ENCODE data around the gene SLC22A14. TPM values are rescaled to one million over a fixed set of nuclear protein-coding genes. Genes with fewer than 3 reads are reported as not detected.

SLC22A14 gene
- total RNA-seq, 1 donor from 2014 or later, result not detected

GRCh38 chr3:38365469-38366062, 83.5 kb downstream of the SLC22A14 start:
- intact Hi-C loops (cut with micrococcal nuclease), result no loop called here
- Mint-ChIP-seq H3K36me3 (ENCODE audit: low read depth) (peaks cover 30% of the 10 kb centered on the region), H3K9me3 (no peaks in the 10 kb centered on the region)

GRCh38 chr3:38366082-38366481, 84.0 kb downstream of the SLC22A14 start:
- intact Hi-C loops (cut with micrococcal nuclease), result no loop called here
- Mint-ChIP-seq H3K36me3 (ENCODE audit: low read depth) (peaks cover 30% of the 10 kb centered on the region), H3K27me3 (ENCODE audit: insufficient read depth) (peaks cover 8% of the 10 kb centered on the region), H3K4me1 (ENCODE audit: low read depth) (peaks cover 15% of the 10 kb centered on the region), H3K27ac (no peak overlapping the region), H3K4me3 (no peak overlapping the region), H3K9me3 (no peaks in the 10 kb centered on the region)
- no peak for DNase-seq (ENCODE audit: low spot score)

More at GRCh38 chr3:38365469-38366062, 83.5 kb downstream of the SLC22A14 start:
- DNase-seq (ENCODE audit: low spot score), result no peak
- peaks cover 14% of the 10 kb centered on the region for H3K4me1 Mint-ChIP-seq (ENCODE audit: low read depth)
- peaks cover 5% of the 10 kb centered on the region for H3K27me3 Mint-ChIP-seq (ENCODE audit: insufficient read depth)
- no peak overlapping the region for H3K27ac Mint-ChIP-seq
- no peak overlapping the region for H3K4me3 Mint-ChIP-seq

- no peak overlapping the region for H3K27ac Mint-ChIP-seq
- peaks cover 17% of the 10 kb centered on the region for H3K4me1 Mint-ChIP-seq (ENCODE audit: low read depth)
- H3K4me3 Mint-ChIP-seq, result no peak overlapping the region
- peaks cover 8% of the 10 kb centered on the region for H3K27me3 Mint-ChIP-seq (ENCODE audit: insufficient read depth)
- H3K36me3 Mint-ChIP-seq (ENCODE audit: low read depth), result peaks cover 32% of the 10 kb centered on the region
- no peak for DNase-seq (ENCODE audit: low spot score)
- no peaks in the 10 kb centered on the region for H3K9me3 Mint-ChIP-seq
- intact Hi-C loops (cut with micrococcal nuclease), result no loop called here
These were observed 85.7 kb downstream of the SLC22A14 start for GRCh38 chr3:38367779-38368178.

Other genes with a start within 250 kb of the SLC22A14 start
- gene DLEC1, start 243.1 kb upstream of the SLC22A14 start, total RNA-seq, result 0.10 and 0.12 TPM in 2 replicates
- gene ACAA1, start 145.2 kb upstream of the SLC22A14 start, total RNA-seq, result 69.3 and 73.4 TPM in 2 replicates
- gene MYD88, start 143.6 kb upstream of the SLC22A14 start, total RNA-seq, result 38.6 and 42.1 TPM in 2 replicates
- gene OXSR1, start 116.8 kb upstream of the SLC22A14 start, total RNA-seq, result 48.6 and 50.8 TPM in 2 replicates
- 0.65 and 0.78 TPM in 2 replicates for gene SLC22A13, start 16.5 kb upstream of the SLC22A14 start, total RNA-seq
- 7.1 and 9.9 TPM in 2 replicates for gene XYLB, start 64.5 kb downstream of the SLC22A14 start, total RNA-seq
- gene ACVR2B, start 171.6 kb downstream of the SLC22A14 start, total RNA-seq, result 10.4 and 10.5 TPM in 2 replicates
- gene EXOG, start 214.0 kb downstream of the SLC22A14 start, total RNA-seq, result 20.0 and 21.6 TPM in 2 replicates

Measured in activated T-helper 1 cell treated with anti-CD3 and anti-CD28 coated beads, Interleukin-12 subunit alpha, Interleukin-12 subunit beta, Interleukin-2, Interleukin-4 antibody, amounts not matched to agents 30 ng/mL and 10 ng/mL and 1 ng/mL, durations not matched to agents 14 hours and 24 hours and 36 hours (primary cell).